Hematopoietic multipotent progenitor cell treated with erythropoietin and hydrocortisone succinate and interleukin-3 and kit ligand, for 4 days (in vitro differentiated cells): ENCODE measurements around the gene FBLN1.
"Not testable (repeated sequence)": the region's sequence is repeated elsewhere in the genome, so short reads cannot be mapped to it uniquely, and the experiment has no call there.

Experiments
- DNase-seq: peaks from one replicate; pipeline ENCODE4 v3.0.0-alpha.2; 2015

Gene FBLN1

DNA sequence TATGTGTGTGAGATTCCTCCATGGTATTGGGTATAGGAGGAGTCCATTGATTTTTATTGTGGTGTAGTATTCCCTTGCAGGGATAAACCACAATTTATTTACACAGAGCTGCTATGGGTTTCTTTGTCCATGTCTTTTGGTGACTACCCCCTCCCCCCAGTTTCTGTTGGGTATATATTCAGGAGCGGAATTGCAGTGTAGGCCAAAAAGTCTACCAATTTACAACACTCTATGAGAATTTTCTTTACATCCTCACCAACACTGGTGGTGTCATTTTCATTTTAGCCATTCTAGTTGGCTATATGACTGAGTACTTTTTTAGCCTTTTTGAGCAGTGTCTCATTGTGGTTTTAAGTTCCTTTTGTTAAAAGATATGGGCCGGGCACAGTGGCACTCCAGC, 113.7 kb downstream of the FBLN1 start:
- no peak for DNase-seq

DNA sequence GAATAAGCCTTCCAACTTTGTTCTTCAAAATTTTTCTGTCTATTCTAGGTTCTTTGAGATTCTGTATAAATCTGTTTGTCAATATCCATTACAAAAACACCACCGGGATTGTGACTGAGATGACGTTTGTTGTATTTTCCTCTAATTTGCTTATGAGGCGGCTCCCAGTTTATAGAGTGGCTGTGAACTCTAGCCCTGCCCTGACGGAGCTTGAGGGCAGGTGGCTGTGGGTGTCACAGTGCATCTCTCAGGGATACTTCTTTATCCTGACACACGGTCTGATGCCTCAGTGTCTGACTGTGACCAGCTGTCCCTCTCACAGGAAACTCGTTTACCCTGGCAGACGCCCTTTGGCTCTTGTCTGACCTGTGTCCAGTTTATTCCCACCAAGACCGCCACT, 115.3 kb downstream of the FBLN1 start:
- DNase-seq: no peak

DNA sequence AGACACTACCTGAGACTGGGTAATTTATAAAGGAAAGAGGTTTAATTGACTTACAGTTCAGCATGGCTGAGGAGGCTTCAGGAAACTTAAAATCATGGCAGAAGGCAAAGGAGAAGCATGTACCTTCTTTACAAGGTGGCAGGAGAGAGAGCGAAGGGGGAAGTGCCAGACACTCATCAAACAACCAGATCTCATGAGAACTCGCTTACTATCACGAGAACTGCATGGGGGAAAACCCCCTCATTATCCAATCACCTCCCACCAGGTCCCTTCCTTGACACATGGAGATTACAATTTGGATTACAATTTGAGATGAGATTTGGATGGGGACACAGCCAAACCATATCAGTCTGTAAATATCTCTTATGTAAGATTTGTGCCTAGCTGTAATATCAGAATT, 118.0 kb downstream of the FBLN1 start:
- no peak for DNase-seq

DNA sequence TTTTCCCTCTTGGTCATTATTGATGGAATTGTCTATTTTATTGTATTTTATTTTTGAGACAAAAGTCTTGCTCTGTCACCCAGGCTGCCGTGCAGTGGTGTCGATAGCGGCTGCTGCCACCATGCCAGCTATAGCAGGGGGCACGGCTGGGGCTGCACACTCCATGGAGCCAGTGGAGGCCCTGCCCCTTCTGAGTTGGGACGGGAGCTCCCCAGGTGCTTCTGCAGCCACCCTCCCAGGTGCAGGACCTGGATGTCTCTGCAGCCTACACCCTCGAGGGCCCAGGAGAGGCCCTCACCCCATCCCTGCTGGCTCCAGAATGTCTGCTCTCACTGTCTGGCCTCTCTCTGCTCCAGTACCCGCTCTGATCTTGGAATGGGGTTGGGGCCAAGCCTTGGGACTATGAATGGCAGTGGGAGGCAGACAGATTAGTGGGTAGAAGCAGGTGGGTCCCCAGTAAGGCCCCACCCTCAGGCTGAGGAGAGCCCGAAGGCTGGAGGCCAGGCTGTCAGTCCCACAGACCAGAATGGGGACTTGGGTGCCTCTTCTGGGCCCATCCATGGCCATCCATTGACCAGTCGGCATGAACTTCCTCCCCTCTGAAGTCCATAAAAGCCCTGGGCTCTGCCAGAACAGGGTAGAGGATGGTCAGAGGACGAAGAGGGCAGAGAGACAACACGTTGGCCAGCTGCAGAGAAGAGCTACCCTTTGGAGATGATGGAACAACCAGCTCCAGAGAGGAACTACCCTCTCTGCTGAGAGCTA, 119.3 kb downstream of the FBLN1 start:
- DNase-seq: no peak

- not testable (repeated sequence) for DNase-seq
Measured at GRCh38 chr22:45623464-45624145, 120.9 kb downstream of the FBLN1 start.

DNA sequence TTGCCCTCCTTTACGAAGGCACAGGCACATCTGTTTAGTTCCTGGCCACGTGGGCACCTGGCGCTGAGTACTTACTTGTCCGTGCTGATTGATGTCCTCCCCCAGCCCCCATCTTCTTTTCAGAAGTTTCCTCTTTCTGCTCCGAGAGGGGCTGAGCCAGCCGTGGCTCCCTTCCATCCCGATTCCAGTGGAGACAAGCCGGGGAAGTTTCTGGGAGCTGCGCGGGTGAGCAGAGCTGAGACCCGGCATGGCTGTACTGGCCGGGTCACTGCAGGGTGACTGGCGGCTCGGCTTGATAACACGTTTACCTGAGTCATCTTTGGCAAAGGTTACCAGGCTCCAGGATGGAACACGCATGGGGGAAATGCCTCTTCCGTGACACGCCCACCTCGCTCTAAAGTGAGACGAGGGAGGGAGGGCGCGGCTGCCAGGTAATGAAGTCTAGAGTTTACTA, 123.5 kb downstream of the FBLN1 start:
- DNase-seq: no peak

- DNase-seq: no peak
Measured at GRCh38 chr22:45627489-45628233, 125.0 kb downstream of the FBLN1 start.

DNA sequence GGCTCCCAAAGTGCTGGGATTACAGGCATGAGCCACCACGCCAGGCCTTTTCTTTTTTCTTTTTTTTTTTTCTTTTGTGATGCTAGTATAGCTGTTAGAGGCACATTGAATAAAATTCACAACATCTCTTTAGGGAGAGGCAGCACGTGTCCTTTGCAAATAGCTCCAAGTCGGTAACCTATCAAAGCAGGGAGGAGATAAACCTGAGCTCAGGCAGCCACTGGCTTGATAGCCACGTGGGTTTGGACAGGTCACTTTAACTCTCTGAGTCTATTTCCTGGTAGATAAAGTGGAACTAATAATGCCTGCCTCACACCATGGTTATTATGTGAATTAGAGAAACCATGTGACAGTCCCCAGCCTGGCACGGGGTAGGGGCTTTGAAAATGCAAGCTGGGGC, 125.8 kb downstream of the FBLN1 start:
- no peak for DNase-seq

DNA sequence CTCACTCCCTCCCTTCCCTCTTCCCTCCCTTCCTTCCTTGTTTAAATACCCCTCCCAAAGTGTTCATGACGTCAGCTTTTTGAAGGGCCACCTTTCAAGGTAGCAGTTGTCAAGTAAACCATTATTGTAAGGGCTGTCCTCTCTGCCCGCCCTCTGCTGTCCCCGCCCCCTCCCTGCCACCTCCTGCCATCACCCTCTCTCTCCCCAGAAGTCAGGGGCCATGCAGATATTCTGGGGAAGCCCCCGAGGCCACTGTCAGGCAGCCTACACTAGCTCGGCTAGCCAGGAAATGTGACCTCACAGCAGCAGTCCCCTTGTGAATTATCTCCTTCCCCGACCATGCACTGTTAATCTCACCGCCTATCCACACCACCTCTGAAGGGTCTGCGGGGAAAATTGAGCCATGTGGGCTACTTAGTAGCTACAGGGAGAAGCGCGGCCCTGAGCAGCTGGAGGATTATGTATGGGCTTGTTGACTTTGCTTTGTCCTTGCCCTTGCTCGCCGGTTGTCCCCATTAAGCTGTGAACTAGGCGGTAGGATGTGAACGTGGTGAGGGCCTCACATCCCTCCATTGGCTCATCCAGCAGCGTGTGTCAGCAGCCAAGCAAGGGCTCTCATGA, 126.9 kb downstream of the FBLN1 start:
- no peak for DNase-seq

GRCh38 chr22:45630436-45630835, 127.8 kb downstream of the FBLN1 start:
- DNase-seq: no peak

- no peak for DNase-seq
Measured at GRCh38 chr22:45631140-45631840, 128.6 kb downstream of the FBLN1 start.

- no peak for DNase-seq
Measured at GRCh38 chr22:45631841-45632238, 129.2 kb downstream of the FBLN1 start.

GRCh38 chr22:45632791-45633515, 130.3 kb downstream of the FBLN1 start:
- no peak for DNase-seq

GRCh38 chr22:45636683-45637082, 134.0 kb downstream of the FBLN1 start:
- peak; percentile 53 for DNase-seq

DNA sequence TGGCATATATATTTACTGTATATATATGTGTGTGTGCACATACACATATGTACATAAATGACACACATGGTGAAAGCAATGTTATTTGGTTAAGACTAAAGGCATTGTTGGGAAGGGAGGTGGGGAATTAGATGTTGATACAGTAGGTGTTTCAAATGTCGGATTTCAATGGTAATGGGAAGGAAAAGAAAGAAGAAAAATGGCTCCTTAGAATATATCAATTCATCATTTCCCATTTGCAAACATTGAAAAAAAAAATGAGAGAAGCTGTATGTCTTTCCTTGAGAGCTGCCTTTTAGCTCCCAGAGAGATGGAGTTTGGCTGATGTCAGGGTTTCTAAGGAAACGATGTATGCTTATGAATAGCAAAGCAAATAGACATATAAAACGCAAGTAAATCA, 135.5 kb downstream of the FBLN1 start:
- no peak for DNase-seq

DNA sequence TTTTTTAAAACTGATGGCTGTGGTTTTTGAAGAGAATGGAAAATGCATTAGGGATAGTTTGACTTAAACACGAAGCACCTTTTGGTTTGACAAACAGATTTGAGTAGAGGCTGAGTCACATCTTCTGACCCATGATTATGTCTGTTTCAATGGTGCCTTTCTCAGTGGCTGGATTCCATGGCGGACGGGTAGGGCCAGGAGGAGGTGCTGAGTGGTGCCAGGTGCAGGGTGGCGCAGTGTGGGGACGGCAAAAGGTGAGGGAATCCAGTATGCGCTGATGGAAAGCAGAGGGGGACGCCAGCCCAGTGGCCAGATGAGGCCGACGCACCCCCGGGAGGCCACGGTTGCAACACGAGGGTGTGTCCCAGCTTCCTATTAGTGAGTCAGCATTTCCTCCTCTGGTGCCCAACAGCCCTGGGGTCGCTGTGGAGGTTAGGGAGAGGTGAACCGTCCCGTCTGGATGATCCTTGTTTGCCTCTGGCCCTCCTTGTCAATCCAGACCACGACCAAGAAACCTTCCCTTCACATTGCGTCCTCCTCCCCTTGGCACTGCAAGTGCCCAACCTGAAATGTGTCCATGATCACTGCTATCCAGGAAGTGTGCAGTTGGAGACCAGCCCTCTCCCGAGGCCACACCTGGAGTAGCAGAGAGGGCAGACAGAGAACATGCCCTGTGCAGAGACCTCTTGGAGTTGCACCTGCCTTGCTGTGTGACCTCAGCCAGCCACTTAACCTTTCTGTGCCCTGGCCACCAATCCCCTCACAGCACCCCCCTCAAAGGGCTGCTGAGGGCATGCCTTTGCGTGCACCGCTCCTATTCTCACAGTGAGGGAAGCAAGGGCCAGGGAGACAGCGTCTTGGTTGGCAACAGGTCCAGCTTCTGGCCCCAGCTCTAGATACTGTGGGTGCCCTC, 136.4 kb downstream of the FBLN1 start:
- DNase-seq: peak; percentile 73

DNA sequence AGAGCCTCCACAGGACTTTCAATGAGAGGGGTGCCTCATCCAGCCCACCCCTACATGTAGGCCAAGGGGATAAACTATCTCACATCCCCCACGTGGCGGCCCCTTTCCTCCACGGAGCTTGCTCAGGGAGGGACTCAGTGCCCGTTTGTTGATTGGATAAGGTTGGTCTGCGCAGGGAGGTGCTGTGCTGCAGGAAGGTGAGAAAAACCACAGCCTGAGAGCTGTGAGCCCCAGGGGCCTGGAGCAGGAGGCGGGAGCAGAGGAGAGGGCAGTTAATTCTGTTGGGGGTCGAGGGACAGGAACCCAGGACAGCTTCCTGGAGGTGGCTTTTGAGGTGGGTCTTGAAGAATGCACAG, 137.0 kb downstream of the FBLN1 start:
- no peak for DNase-seq

- no peak for DNase-seq
Measured at GRCh38 chr22:45640291-45640940, 137.7 kb downstream of the FBLN1 start.

- DNase-seq: no peak
Measured at GRCh38 chr22:45640941-45641621, 138.4 kb downstream of the FBLN1 start.

DNA sequence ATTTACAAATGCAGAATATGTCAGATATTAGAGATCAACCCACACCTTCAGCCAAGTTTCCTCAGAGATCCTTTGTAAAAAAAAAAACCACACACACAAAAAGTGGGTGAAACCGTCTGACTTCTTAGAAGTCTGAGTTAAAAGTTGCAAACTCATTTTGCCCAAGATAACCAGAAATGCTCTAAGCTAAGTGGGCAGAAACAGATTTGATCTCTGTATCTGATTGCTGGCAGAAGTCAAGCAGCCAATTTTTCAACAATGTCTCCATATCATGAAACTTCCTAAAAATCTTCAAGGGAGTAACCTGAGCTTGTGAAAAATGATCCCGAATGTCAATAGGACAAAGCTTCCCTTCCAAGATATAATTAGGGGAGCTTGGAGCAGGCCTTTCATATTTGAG, 140.3 kb downstream of the FBLN1 start:
- peak; percentile 86 for DNase-seq
